GM12865 (cell line): ENCODE measurements around the gene CHRNB1.

Source experiments
- DNase-seq: peaks from one replicate; pipeline ENCODE4 v3.0.0; 2010; ENCODE audit warnings: low read depth
- H3K4me3 ChIP-seq: 2 replicates; pipeline ENCODE4 v1.5.1; 2011; ENCODE audit warnings: mild to moderate bottlenecking, low read depth, low read length, control low read depth
- CTCF ChIP-seq: IDR thresholded peaks from 2 replicates; pipeline ENCODE4 v1.5.1; 2011; ENCODE audit warnings: low read length, control low read depth, low read depth, inconsistent platforms; ENCODE audit not compliant: insufficient read depth; ENCODE audit errors: missing control alignments

The CHRNB1 gene

DNA sequence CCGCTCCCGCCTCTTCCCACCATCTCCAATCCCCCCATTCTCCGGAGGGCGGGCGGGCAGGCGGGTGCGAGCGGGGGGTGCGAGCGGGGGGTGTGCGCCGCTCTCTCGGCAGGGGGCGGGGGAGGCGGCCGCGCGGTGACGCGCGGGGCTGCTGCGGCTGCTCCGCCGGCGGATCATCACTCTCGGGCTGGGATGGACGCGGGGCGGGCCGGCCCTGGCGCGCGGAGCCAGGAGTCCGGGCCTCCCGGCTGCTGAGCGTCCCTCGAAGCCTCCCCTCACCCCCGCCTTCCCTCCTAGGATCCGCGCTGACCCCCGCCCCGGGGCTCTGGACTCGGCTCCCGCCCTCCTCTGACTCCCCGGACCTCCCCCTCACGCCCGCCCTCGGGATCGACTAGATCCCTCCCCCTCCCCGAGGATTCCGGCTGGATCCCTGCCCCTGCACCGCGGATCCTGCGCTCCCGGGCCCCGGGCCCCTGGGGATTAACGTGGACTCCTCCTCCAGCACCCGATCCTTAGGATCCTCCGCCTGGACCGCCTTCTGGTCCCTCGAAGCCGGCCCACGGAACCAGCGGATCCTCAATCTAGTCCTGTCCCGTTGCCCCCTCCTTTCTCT, 40.0 kb upstream of the CHRNB1 start:
- DNase-seq: no peak
- peak overlapping the region; percentile 69 for H3K4me3 ChIP-seq
- TF ChIP-seq CTCF: no peak

DNA sequence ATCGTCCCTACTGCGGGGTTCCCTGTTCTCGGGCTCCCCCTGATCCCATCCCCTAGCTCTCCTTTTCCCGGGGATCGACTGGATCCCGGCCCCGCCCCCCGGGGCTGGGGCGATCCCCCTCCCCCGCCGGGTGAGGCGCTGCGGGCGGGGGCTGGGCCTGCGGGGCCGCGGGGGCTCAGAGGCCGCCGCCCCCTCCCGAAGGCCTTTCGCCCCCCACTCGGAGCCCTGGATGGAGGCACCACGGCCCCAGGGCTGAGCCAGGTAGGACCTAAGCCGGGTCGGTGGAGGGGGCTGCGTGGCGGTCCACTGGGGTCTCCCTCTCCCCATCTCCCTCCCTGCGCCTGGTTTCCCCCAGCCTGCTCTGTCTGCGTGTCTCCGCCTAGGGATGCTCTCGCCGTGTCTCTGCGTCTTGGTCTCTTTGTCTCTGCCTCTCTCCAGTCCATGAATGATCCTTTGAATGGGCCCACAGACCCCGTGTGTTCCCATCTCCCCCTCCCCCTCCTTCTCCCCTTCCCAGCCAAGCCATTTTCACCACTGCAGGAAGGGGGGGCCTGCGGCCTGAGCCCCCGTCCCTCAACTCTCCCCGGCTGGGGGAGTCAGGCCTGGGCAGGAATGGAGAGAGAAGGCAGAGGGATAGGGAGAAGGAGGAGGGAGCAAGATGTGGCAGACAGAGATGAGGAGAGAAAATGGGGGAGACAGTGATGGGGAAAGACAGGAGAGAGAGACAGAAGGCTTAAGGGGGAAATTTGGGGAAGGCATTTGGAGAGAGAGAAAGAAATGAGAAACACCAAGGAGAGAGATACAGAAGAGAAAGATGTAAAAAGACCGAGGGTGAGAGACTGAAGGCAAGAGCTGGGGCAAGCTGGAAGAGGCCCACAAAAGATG, 39.3 kb upstream of the CHRNB1 start:
- DNase-seq: no peak
- TF ChIP-seq CTCF: no peak
- peak overlapping the region; percentile 69; the same call in 1 of the 2 replicates for H3K4me3 ChIP-seq

GRCh38 chr17:7406235-7406825, 38.5 kb upstream of the CHRNB1 start:
- no peak for DNase-seq
- TF ChIP-seq CTCF: no peak
- no peak overlapping the region for H3K4me3 ChIP-seq

DNA sequence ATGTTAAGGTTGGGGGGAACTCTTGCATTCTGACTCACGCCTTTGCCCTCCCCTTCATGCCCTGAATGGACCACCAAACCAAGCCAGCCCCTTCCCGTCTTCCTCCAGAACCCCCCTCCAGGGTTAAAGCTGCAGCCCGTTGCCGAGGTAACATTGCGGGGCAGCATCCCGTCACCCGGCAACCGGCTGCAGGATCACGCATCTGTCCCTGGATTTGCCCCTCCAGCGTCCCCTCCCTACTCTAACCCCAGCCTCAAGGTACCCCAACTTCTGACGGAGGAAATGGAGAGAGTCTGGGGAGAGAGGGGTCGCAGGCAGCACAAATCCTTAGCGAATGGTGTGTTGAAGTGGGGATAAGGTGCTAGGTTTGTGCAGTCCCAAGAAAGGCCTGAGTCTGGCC, 37.8 kb upstream of the CHRNB1 start:
- no peak for TF ChIP-seq CTCF
- H3K4me3 ChIP-seq: no peak overlapping the region
- DNase-seq: no peak

DNA sequence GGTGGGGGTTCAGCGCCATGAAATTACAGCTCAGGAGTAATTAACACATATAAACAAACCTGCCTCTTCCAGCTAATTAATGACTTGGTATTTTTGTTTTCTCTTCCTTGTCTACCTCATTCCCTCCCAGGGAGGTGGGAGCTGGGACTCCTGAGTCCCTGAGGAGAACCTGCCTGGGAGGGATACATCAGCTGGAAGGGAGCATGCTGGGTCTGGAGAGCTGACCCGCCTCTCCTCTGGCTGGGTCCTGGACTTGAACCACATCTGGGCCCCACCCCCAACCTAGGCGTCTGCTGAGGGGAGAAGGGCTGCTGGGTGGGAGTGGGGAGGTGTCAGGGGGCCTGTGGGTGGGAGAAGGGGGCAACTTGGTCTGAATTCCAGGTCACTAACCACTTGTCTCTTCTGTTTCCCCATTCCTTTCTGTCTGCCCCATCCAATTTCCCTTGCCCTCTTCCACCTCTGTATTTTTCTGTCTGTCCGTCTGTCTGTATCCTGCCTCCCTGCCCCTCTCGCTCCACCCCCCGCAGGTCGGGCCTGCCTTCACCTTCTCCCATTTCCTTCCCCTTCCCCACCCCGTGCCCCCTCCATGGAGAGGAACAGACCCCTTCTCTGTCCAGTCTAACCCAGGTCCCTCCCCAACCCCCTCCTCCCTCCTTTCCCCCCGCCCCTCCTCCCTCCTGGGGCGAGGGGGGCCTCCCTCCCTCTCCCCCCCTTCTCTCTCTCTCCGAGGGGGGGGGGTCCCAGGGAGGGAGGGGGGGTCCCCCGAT, 37.2 kb upstream of the CHRNB1 start, which contains the start of gene NLGN2:
Gene NLGN2, plus strand, starts transcription at position 361 of the 767 bp plus-strand sequence. CDS start 411 bp downstream, outside the sequence.
- no peak within 1 kb of the TSS for H3K4me3 ChIP-seq

More for the DNA sequence above, 37.2 kb upstream of the CHRNB1 start, which contains the start of gene NLGN2:
- no peak for TF ChIP-seq CTCF
- DNase-seq: no peak
